ENCODE measurements around the gene FKBP11.

- no peak for TF ChIP-seq ZNF239 (tag by site-specific recombination; IDR thresholded peaks at IDR 0.05)
- no peak for TF ChIP-seq ZNF549 (tag by site-specific recombination; IDR thresholded peaks at IDR 0.05)
- TF ChIP-seq ZNF544 (tag by site-specific recombination; IDR thresholded peaks at IDR 0.05), result no peak
- TF ChIP-seq, protein P1, sequence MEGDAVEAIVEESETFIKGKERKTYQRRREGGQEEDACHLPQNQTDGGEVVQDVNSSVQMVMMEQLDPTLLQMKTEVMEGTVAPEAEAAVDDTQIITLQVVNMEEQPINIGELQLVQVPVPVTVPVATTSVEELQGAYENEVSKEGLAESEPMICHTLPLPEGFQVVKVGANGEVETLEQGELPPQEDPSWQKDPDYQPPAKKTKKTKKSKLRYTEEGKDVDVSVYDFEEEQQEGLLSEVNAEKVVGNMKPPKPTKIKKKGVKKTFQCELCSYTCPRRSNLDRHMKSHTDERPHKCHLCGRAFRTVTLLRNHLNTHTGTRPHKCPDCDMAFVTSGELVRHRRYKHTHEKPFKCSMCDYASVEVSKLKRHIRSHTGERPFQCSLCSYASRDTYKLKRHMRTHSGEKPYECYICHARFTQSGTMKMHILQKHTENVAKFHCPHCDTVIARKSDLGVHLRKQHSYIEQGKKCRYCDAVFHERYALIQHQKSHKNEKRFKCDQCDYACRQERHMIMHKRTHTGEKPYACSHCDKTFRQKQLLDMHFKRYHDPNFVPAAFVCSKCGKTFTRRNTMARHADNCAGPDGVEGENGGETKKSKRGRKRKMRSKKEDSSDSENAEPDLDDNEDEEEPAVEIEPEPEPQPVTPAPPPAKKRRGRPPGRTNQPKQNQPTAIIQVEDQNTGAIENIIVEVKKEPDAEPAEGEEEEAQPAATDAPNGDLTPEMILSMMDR (tag by site-specific recombination; IDR thresholded peaks at IDR 0.05), result no peak
- TF ChIP-seq ZNF639 (tag by site-specific recombination; IDR thresholded peaks at IDR 0.05), result no peak
- TF ChIP-seq, protein P2, sequence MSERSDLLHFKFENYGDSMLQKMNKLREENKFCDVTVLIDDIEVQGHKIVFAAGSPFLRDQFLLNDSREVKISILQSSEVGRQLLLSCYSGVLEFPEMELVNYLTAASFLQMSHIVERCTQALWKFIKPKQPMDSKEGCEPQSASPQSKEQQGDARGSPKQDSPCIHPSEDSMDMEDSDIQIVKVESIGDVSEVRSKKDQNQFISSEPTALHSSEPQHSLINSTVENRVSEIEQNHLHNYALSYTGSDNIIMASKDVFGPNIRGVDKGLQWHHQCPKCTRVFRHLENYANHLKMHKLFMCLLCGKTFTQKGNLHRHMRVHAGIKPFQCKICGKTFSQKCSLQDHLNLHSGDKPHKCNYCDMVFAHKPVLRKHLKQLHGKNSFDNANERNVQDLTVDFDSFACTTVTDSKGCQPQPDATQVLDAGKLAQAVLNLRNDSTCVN (tag by site-specific recombination; optimal IDR thresholded peaks at IDR 0.05), result no peak
- no peak for TF ChIP-seq ZNF518A (tag by site-specific recombination; conservative IDR thresholded peaks at IDR 0.05; ENCODE audit: low read depth)
- TF ChIP-seq, protein P3, sequence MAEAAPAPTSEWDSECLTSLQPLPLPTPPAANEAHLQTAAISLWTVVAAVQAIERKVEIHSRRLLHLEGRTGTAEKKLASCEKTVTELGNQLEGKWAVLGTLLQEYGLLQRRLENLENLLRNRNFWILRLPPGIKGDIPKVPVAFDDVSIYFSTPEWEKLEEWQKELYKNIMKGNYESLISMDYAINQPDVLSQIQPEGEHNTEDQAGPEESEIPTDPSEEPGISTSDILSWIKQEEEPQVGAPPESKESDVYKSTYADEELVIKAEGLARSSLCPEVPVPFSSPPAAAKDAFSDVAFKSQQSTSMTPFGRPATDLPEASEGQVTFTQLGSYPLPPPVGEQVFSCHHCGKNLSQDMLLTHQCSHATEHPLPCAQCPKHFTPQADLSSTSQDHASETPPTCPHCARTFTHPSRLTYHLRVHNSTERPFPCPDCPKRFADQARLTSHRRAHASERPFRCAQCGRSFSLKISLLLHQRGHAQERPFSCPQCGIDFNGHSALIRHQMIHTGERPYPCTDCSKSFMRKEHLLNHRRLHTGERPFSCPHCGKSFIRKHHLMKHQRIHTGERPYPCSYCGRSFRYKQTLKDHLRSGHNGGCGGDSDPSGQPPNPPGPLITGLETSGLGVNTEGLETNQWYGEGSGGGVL (tag by site-specific recombination; IDR thresholded peaks at IDR 0.05), result no peak
- TF ChIP-seq ZNF114 (tag by site-specific recombination; IDR thresholded peaks at IDR 0.05), result no peak
- TF ChIP-seq ZNF121 (tag by site-specific recombination; IDR thresholded peaks at IDR 0.05), result no peak
- TF ChIP-seq ZNF670 (tag by site-specific recombination; IDR thresholded peaks at IDR 0.05; ENCODE audit: low read depth), result no peak
Measured at GRCh38 chr12:48946943-48947342, 21.7 kb upstream of the FKBP11 start.

Data from HEK293 (cell line).